SJSA1 (cell line): ENCODE data around the gene MTG2. TPM values are rescaled to one million over a fixed set of nuclear protein-coding genes. Genes with fewer than 3 reads are reported as not detected.

Experiments used
- DNase-seq, 2 experiments: peaks; one replicate each; pipeline ENCODE4 v3.0.0-alpha.2; 2015 to 2020; ENCODE audit warnings: low spot score in 2 of 2, low read depth in 1 of 2
- H3K27ac ChIP-seq: fragments of 250-450 bp; sonication (Bioruptor Pico); 2 replicates; pipeline ENCODE4 v1.5.1; 2020; ENCODE audit warnings: mild to moderate bottlenecking, moderate library complexity
- H3K27me3 ChIP-seq: fragments of 250-450 bp; sonication (Bioruptor Pico); replicated peaks from 2 replicates; pipeline ENCODE4 v1.5.1; 2020; ENCODE audit warnings: mild to moderate bottlenecking, moderate library complexity
- H3K36me3 ChIP-seq: fragments of 250-450 bp; sonication (Bioruptor Pico); 2 replicates; pipeline ENCODE4 v1.5.1; 2020; ENCODE audit warnings: mild to moderate bottlenecking
- H3K4me1 ChIP-seq: fragments of 250-450 bp; sonication (Bioruptor Pico); replicated peaks from 2 replicates; pipeline ENCODE4 v1.6.1; 2021; ENCODE audit warnings: mild to moderate bottlenecking
- H3K4me3 ChIP-seq: fragments of 250-450 bp; sonication (Bioruptor Pico); 2 replicates; pipeline ENCODE4 v1.5.1; 2020; ENCODE audit warnings: mild to moderate bottlenecking
- H3K9me3 ChIP-seq: fragments of 250-450 bp; sonication (Bioruptor Pico); replicated peaks from 2 replicates; pipeline ENCODE4 v1.5.1; 2020; ENCODE audit warnings: mild to moderate bottlenecking
- total RNA-seq: library from RNA; depleted of rRNA; stranded (reverse); fragments of >200 nt; shearing (Covaris generic); gene quantifications from 2 replicates; pipeline ENCODE4 v1.2.3, GENCODE V29; 2014

The MTG2 gene
- total RNA-seq, 1 experiment from 2014 or later = 23.9 TPM

- H3K27me3 ChIP-seq = no peaks in the 10 kb centered on the region
- H3K36me3 ChIP-seq = peaks cover 30% of the 10 kb centered on the region
- DNase-seq = no peak
- no peak overlapping the region for H3K4me3 ChIP-seq
- H3K9me3 ChIP-seq = no peaks in the 10 kb centered on the region
- no peaks in the 10 kb centered on the region for H3K4me1 ChIP-seq
- no peak overlapping the region for H3K27ac ChIP-seq
Observed at GRCh38 chr20:62192635-62193034, 9.8 kb downstream of the MTG2 start.

GRCh38 chr20:62193079-62194025 lies 10.5 kb downstream of the MTG2 start:
- peaks cover 38% of the 10 kb centered on the region for H3K36me3 ChIP-seq
- DNase-seq = no peak

GRCh38 chr20:62195075-62195405 lies 12.2 kb downstream of the MTG2 start:
- Histone ChIP-seq H3K4me3 (no peak overlapping the region), H3K4me1 (no peaks in the 10 kb centered on the region), H3K36me3 (peaks cover 45% of the 10 kb centered on the region), H3K27ac (no peak overlapping the region), H3K9me3 (no peaks in the 10 kb centered on the region), H3K27me3 (no peaks in the 10 kb centered on the region)
- no peak for DNase-seq

More at GRCh38 chr20:62193079-62194025, 10.5 kb downstream of the MTG2 start:
- Histone ChIP-seq H3K9me3 (no peaks in the 10 kb centered on the region), H3K4me3 (no peak overlapping the region), H3K27me3 (no peaks in the 10 kb centered on the region), H3K27ac (no peak overlapping the region), H3K4me1 (no peaks in the 10 kb centered on the region)

GRCh38 chr20:62195736-62196135 lies 12.9 kb downstream of the MTG2 start:
- no peak for DNase-seq
- Histone ChIP-seq H3K4me1 (no peaks in the 10 kb centered on the region), H3K36me3 (peaks cover 45% of the 10 kb centered on the region), H3K27me3 (no peaks in the 10 kb centered on the region), H3K4me3 (no peak overlapping the region), H3K9me3 (no peaks in the 10 kb centered on the region), H3K27ac (no peak overlapping the region)

GRCh38 chr20:62196286-62196685 lies 13.5 kb downstream of the MTG2 start:
- Histone ChIP-seq H3K36me3 (peaks cover 48% of the 10 kb centered on the region), H3K27me3 (no peaks in the 10 kb centered on the region), H3K27ac (no peak overlapping the region), H3K4me1 (no peaks in the 10 kb centered on the region), H3K4me3 (no peak overlapping the region), H3K9me3 (no peaks in the 10 kb centered on the region)
- DNase-seq = no peak

- Histone ChIP-seq H3K27me3 (no peaks in the 10 kb centered on the region), H3K36me3 (peaks cover 58% of the 10 kb centered on the region), H3K4me3 (no peak overlapping the region), H3K9me3 (no peaks in the 10 kb centered on the region), H3K4me1 (no peaks in the 10 kb centered on the region), H3K27ac (no peak overlapping the region)
- no peak for DNase-seq
Observed at GRCh38 chr20:62197311-62197710, 14.5 kb downstream of the MTG2 start.

- Histone ChIP-seq H3K27ac (no peak overlapping the region), H3K4me1 (no peaks in the 10 kb centered on the region), H3K9me3 (no peaks in the 10 kb centered on the region), H3K27me3 (no peaks in the 10 kb centered on the region), H3K4me3 (no peak overlapping the region), H3K36me3 (peaks cover 61% of the 10 kb centered on the region)
- no peak for DNase-seq
Observed at GRCh38 chr20:62197801-62198200, 15.0 kb downstream of the MTG2 start.

- H3K9me3 ChIP-seq = no peaks in the 10 kb centered on the region
- H3K27ac ChIP-seq = no peak overlapping the region
- H3K27me3 ChIP-seq = no peaks in the 10 kb centered on the region
- H3K4me3 ChIP-seq = no peak overlapping the region
- H3K36me3 ChIP-seq = peaks cover 62% of the 10 kb centered on the region
- DNase-seq = no peak
- no peaks in the 10 kb centered on the region for H3K4me1 ChIP-seq
Observed at GRCh38 chr20:62198496-62198895, 15.7 kb downstream of the MTG2 start.

GRCh38 chr20:62198931-62199330 lies 16.1 kb downstream of the MTG2 start:
- no peak for DNase-seq
- H3K27ac ChIP-seq = no peak overlapping the region
- H3K4me3 ChIP-seq = no peak overlapping the region
- no peaks in the 10 kb centered on the region for H3K4me1 ChIP-seq
- no peaks in the 10 kb centered on the region for H3K27me3 ChIP-seq
- no peaks in the 10 kb centered on the region for H3K9me3 ChIP-seq
- H3K36me3 ChIP-seq = peaks cover 63% of the 10 kb centered on the region

- Histone ChIP-seq H3K9me3 (no peaks in the 10 kb centered on the region), H3K27ac (no peak overlapping the region), H3K27me3 (no peaks in the 10 kb centered on the region), H3K4me1 (no peaks in the 10 kb centered on the region), H3K4me3 (no peak overlapping the region), H3K36me3 (peaks cover 60% of the 10 kb centered on the region)
- DNase-seq = no peak
Observed at GRCh38 chr20:62200491-62201172, 17.8 kb downstream of the MTG2 start.

GRCh38 chr20:62201173-62202082 lies 18.6 kb downstream of the MTG2 start:
- Histone ChIP-seq H3K36me3 (peaks cover 57% of the 10 kb centered on the region), H3K4me3 (no peak overlapping the region), H3K9me3 (no peaks in the 10 kb centered on the region), H3K27ac (no peak overlapping the region), H3K27me3 (no peaks in the 10 kb centered on the region), H3K4me1 (no peaks in the 10 kb centered on the region)
- no peak for DNase-seq

GRCh38 chr20:62202083-62202395 lies 19.2 kb downstream of the MTG2 start:
- no peak overlapping the region for H3K27ac ChIP-seq
- H3K4me3 ChIP-seq = no peak overlapping the region
- peaks cover 55% of the 10 kb centered on the region for H3K36me3 ChIP-seq
- no peaks in the 10 kb centered on the region for H3K4me1 ChIP-seq
- no peaks in the 10 kb centered on the region for H3K9me3 ChIP-seq
- H3K27me3 ChIP-seq = no peaks in the 10 kb centered on the region
- DNase-seq = no peak

GRCh38 chr20:62202676-62203377 lies 20.0 kb downstream of the MTG2 start:
- H3K36me3 ChIP-seq = peaks cover 52% of the 10 kb centered on the region
- no peak overlapping the region for H3K27ac ChIP-seq
- no peak overlapping the region for H3K4me3 ChIP-seq
- no peak for DNase-seq
- H3K9me3 ChIP-seq = no peaks in the 10 kb centered on the region
- H3K4me1 ChIP-seq = no peaks in the 10 kb centered on the region
- H3K27me3 ChIP-seq = no peaks in the 10 kb centered on the region
